Lower lobe of right lung (tissue), 2 donors: ENCODE data around the gene EIF4G2. TPM values are rescaled to one million over a fixed set of nuclear protein-coding genes. Genes with fewer than 3 reads are reported as not detected.
A peak's percentile ranks its signal among the peaks of the same experiment; 100 is the strongest.
"Not testable (repeated sequence)": the region's sequence is repeated elsewhere in the genome, so short reads cannot be mapped to it uniquely, and the experiment has no call there.

Experiments
- ATAC-seq, 2 donors: fragments of 200-7000 bp; cut with Tn5 transposase; one replicate each; pipeline ENCODE4 v1.9.1; 2020 to 2022; ENCODE audit warnings: mild to moderate bottlenecking in 2 of 2, moderate library complexity in 2 of 2
- DNase-seq: peaks from one replicate; pipeline ENCODE4 v3.0.0-alpha.2; 2020
- H3K27ac ChIP-seq: fragments of 200-600 bp; one replicate; pipeline ENCODE4 v1.8.0; 2022
- H3K27me3 ChIP-seq: fragments of 200-600 bp; one replicate; pipeline ENCODE4 v1.8.0; 2022; ENCODE audit warnings: low read depth
- H3K36me3 ChIP-seq: fragments of 200-600 bp; one replicate; pipeline ENCODE4 v1.8.0; 2022; ENCODE audit warnings: mild to moderate bottlenecking
- H3K4me1 ChIP-seq: fragments of 200-600 bp; one replicate; pipeline ENCODE4 v1.8.0; 2022
- H3K4me3 ChIP-seq: fragments of 200-600 bp; one replicate; pipeline ENCODE4 v1.8.0; 2022; ENCODE audit warnings: mild to moderate bottlenecking
- H3K9me3 ChIP-seq: fragments of 200-600 bp; one replicate; pipeline ENCODE4 v1.8.0; 2022
- intact Hi-C: fragments of 100-400 bp; cut with DNase I; formaldehyde crosslinking; loops from one replicate; pipeline ENCODE4 v1.11.0; 2022
- total RNA-seq: library from RNA; stranded (reverse); fragmentation: NEBNext Ultra II Directional; extraction: Animal tissue kit (Norgen Biotek cat#: 25700); gene quantifications from one replicate; pipeline ENCODE4 v1.2.1, GENCODE V29; 2021
- TF ChIP-seq, protein P1 (sequence below): fragments of 200-600 bp; IDR thresholded peaks from one replicate; pipeline ENCODE4 v1.8.0; 2022; ENCODE audit warnings: antibody characterized with exemption, mild to moderate bottlenecking
- donor health status: DM: no; HTN: yes; CAD: no; lungs with severe emphysema.

EIF4G2 gene
- total RNA-seq, 1 donor from 2014 or later = 778 TPM

DNA sequence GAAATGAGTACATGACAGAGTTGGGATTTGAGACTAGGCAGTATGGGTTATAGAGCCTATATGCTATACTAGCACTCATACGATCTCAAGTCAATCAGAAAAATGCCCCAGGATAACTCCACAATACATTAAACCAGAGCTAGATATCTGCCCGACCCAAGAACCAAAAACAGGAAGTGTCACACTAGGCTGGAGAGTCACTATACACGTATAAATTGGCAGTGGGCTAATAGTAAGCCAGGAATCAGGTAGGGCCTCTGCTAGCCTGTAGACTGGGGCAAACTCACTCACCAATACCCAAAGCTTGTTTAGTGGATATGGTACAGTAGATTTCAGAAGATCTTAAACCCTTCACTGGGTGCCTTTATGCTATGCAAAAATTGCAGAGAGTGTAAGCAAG lies 16.2 kb upstream of the EIF4G2 start:
- peak in 1 of 2 donors; percentile 25 for ATAC-seq
- Histone ChIP-seq H3K9me3 (no peaks in the 10 kb centered on the region), H3K27ac (no peak overlapping the region), H3K36me3 (no peaks in the 10 kb centered on the region), H3K4me3 (no peak overlapping the region), H3K27me3 (no peaks in the 10 kb centered on the region), H3K4me1 (no peaks in the 10 kb centered on the region)
- no peak for DNase-seq
- TF ChIP-seq, protein P1, sequence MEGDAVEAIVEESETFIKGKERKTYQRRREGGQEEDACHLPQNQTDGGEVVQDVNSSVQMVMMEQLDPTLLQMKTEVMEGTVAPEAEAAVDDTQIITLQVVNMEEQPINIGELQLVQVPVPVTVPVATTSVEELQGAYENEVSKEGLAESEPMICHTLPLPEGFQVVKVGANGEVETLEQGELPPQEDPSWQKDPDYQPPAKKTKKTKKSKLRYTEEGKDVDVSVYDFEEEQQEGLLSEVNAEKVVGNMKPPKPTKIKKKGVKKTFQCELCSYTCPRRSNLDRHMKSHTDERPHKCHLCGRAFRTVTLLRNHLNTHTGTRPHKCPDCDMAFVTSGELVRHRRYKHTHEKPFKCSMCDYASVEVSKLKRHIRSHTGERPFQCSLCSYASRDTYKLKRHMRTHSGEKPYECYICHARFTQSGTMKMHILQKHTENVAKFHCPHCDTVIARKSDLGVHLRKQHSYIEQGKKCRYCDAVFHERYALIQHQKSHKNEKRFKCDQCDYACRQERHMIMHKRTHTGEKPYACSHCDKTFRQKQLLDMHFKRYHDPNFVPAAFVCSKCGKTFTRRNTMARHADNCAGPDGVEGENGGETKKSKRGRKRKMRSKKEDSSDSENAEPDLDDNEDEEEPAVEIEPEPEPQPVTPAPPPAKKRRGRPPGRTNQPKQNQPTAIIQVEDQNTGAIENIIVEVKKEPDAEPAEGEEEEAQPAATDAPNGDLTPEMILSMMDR = no peak
- intact Hi-C loops = no loop called here

DNA sequence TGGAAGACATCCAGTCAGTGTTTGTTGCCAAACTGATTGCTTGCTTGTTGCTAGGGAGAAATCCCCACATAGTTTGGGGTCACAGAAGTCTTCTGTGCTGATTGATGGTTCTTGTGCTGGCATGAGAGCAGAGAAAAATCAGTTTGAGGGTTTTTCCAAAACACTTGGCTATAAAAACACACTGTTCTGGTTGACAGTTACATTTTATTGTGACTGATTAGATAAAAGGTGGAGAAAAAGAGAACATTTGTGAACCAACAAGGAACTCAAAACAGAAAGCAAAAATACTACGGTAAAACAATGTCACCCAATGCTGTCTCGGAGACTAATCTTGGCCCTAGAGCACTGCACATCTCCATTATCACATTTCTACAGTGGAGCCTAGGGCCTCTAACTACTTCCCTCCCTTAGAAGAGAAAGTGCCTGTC lies 14.4 kb upstream of the EIF4G2 start:
- DNase-seq (no peak), ATAC-seq (peak; percentile 16 to 19)
- no peaks in the 10 kb centered on the region for H3K27me3 ChIP-seq
- no peak overlapping the region for H3K4me3 ChIP-seq
- H3K4me1 ChIP-seq = no peaks in the 10 kb centered on the region
- TF ChIP-seq, protein P1 = no peak
- intact Hi-C loops = no loop called here
- H3K27ac ChIP-seq = peak overlapping the region; percentile 14
- H3K9me3 ChIP-seq = no peaks in the 10 kb centered on the region
- no peaks in the 10 kb centered on the region for H3K36me3 ChIP-seq

DNA sequence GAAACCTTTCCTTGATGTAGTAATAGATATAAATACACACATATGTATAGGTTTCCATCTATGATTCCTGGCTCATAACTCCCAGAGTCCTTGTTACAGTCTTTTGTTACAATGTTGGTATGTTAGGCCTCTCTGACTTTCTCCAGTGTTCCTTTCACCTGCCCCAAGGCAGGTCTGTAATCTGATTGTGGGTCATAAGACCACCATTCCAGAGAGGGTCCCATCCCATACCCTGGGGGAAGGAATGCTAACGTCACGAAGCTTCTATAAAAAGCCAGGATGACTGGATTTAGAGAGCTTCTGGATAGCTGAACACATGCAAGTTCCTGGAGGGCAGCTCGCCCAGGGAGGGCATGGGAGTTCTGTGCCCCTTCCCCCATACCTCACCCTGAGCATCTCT lies 13.8 kb upstream of the EIF4G2 start:
- intact Hi-C loops, H3K27ac ChIP-seq, DNase-seq, H3K4me1 ChIP-seq, H3K4me3 ChIP-seq, ATAC-seq, H3K36me3 ChIP-seq, H3K9me3 ChIP-seq, H3K27me3 ChIP-seq: not testable (repeated sequence)

DNA sequence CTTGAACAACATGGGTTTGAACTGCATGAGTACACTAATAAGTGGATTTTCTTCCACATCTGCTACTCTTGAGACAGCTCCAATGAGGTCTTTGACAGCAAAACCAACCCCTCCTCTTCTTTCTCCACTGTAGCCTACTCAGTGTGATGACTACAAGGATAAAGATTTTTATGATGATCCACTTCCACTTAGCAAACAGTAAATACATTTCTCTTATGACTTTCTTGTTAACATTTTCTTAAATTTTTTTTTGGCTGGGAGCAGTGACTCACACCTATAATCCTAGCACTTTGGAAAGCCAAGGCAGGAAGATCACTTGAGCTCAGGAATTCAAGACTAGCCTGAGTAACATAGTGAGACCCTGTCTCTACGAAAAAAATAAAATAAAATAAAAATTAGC lies 9.9 kb upstream of the EIF4G2 start:
- TF ChIP-seq, protein P1 = no peak
- H3K9me3 ChIP-seq = no peaks in the 10 kb centered on the region
- no peaks in the 10 kb centered on the region for H3K4me1 ChIP-seq
- ATAC-seq = no peak
- intact Hi-C loops = no loop called here
- DNase-seq = no peak
- no peak overlapping the region for H3K27ac ChIP-seq
- H3K36me3 ChIP-seq = no peaks in the 10 kb centered on the region
- H3K27me3 ChIP-seq = no peaks in the 10 kb centered on the region
- H3K4me3 ChIP-seq = no peak overlapping the region

DNA sequence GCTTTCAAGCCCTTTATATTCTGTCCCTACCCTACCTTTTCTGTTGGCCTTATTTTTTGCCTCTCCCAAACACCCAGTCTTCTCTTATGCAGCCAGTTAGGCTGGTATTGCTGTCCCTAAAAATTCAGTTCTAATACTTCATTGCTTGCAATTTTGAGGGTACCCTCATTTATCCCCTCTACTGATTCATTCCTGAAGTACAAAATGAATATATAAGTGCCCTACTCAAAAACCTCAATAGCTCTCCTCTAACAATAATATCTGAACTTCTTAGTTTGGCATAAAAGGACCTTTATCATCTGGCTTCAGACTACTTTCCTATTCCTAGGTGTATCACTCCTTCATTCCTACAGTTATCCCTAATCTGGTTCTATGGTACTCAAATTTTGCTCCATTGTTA lies 5.2 kb upstream of the EIF4G2 start:
- no peak for DNase-seq
- TF ChIP-seq, protein P1 = no peak

DNA sequence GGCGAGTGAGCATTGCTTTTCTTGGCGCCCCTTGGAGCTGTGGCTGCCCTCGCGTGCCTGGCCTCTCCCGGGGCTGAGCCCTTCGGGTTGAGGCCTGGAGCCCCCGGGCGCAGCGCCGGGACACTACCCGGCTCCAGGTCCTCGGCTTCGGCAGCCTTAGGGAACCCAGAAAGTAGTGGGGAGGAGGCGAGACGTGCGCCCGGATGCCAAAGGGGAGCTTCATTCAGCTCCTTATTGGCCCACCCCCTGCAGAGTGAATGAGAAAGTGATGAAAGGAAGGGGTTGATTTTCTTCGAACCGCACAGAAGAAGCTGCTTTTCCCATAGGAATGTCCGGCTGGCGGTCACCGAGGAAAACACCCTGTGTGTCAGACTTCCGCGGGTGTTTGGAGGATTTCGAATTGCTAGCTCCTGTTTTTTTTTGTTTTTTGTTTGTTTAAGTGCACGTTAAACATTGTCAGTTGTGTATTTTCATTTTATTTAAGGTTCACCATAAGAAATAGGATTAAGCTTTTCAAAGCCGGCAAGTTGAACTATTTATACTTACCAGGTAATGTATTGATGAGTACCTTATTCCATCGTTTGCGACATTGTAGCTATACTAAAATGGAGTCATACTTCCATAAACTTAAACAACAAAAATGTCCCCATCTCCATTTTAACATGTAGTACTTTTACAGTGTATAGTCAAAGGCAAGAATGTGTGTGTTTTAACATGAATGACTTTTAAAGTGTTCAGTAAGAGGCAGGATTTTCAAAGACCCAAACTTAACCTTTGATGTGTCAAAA lies 841 bp upstream of the EIF4G2 start:
- Histone ChIP-seq H3K4me3 (peak overlapping the region; percentile 96), H3K4me1 (peaks cover 27% of the 10 kb centered on the region), H3K27ac (peak overlapping the region; percentile 100), H3K36me3 (peaks cover 31% of the 10 kb centered on the region), H3K9me3 (no peaks in the 10 kb centered on the region), H3K27me3 (no peaks in the 10 kb centered on the region)
- TF ChIP-seq, protein P1 = no peak
- intact Hi-C loops = loop anchor here (10.0 kb wide), 1 partner anchor 45 kb away; the partner anchor contains the start of gene ZBED5
- peak; percentile 38 to 43 for ATAC-seq
- DNase-seq = no peak

More for the DNA sequence above, 5.2 kb upstream of the EIF4G2 start:
- intact Hi-C loops = no loop called here
- no peak overlapping the region for H3K4me3 ChIP-seq
- H3K27ac ChIP-seq = no peak overlapping the region
- H3K27me3 ChIP-seq = no peaks in the 10 kb centered on the region
- ATAC-seq = no peak
- H3K9me3 ChIP-seq = no peaks in the 10 kb centered on the region
- H3K36me3 ChIP-seq = no peaks in the 10 kb centered on the region
- no peaks in the 10 kb centered on the region for H3K4me1 ChIP-seq
